ENCODE measurements around the gene NME5. TPM values are rescaled to one million over a fixed set of nuclear protein-coding genes. Genes with fewer than 3 reads are reported as not detected.
A peak's percentile ranks its signal among the peaks of the same experiment; 100 is the strongest.
"Not testable (repeated sequence)": the region's sequence is repeated elsewhere in the genome, so short reads cannot be mapped to it uniquely, and the experiment has no call there.

NME5 gene
- total and polyA plus RNA-seq, 7 donors, result 1.2 to 3.5 (median 1.6) TPM; not detected in 1

GRCh38 chr5:138082033-138082432, 57.2 kb downstream of the NME5 start:
- 88 to 89% methylated on average over 4 of the region's 4 CpGs for WGBS, 2 donors
- Histone ChIP-seq H3K36me3 (no peaks in the 10 kb centered on the region), H3K27ac (no peak overlapping the region), H3K4me3 (no peak overlapping the region), H3K27me3 (no peaks in the 10 kb centered on the region), H3K9me3 (no peaks in the 10 kb centered on the region), H3K4me1 (peaks cover 0 to 6% (median 0%) of the 10 kb centered on the region in 4 donors)
- intact Hi-C loops (cut with DNase I), result no loop called here
- no peak for TF ChIP-seq POLR2A (IDR thresholded peaks at IDR 0.05)
- no peak for DNase-seq

- TF ChIP-seq EP300 (IDR thresholded peaks at IDR 0.05), result no peak
- TF ChIP-seq POLR2A (IDR thresholded peaks at IDR 0.05), result no peak
- no peak for TF ChIP-seq CTCF (IDR thresholded peaks at IDR 0.05)
- no peak for TF ChIP-seq POLR2AphosphoS5 (IDR thresholded peaks at IDR 0.05)
- intact Hi-C loops (cut with DNase I), result no loop called here
- Histone ChIP-seq H3K27me3 (no peaks in the 10 kb centered on the region), H3K27ac (no peak overlapping the region), H3K9me3 (no peaks in the 10 kb centered on the region), H3K4me1 (peaks cover 0 to 6% (median 0%) of the 10 kb centered on the region in 4 donors), H3K4me3 (no peak overlapping the region), H3K36me3 (no peaks in the 10 kb centered on the region)
- 68 to 76% methylated on average over 1 of the region's 1 CpG for WGBS, 2 donors
- no peak for DNase-seq
Measured at GRCh38 chr5:138078006-138078643, 61.1 kb downstream of the NME5 start.

DNA sequence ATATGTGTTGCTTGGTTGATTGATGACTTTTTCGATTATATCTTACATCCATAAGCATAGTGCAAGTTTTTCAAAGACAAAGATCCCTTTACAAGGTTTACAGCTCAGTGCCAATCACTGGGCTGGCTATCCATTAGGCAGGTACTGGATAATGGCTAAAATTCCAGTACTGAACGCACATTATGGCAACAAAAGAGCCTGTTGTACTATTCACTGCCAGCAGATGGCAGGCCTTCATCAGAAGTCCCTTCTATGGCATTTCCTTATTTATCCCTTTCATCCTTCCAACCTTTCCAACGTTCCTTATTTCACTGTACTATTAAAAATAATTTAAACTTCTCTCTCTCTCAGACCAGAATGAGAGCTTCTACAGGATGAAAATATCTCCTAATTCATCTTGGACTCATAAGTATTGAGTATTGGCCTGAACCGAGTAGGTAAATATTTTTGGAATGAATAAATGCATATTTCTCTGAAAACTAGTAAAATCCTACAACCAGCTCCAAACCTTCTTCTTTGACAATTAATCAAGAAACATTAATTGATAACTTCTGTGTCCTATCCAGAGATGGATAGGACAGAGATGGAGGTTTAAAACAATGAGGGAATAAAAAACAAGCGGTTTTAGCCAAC, 62.0 kb downstream of the NME5 start:
- H3K27ac ChIP-seq, result no peak overlapping the region
- intact Hi-C loops (cut with DNase I), result loop anchor here (1.0 kb wide), 1 partner anchor 56 kb away; no protein-coding TSS in a partner anchor
- 34 to 37% methylated on average over 5 of the region's 5 CpGs for WGBS, 2 donors
- peak; percentile 77 for DNase-seq
- H3K36me3 ChIP-seq, result no peaks in the 10 kb centered on the region
- peak; percentile 74 to 86 (median 79) for TF ChIP-seq CTCF (IDR thresholded peaks at IDR 0.05)
- TF ChIP-seq POLR2AphosphoS5 (IDR thresholded peaks at IDR 0.05), result no peak
- H3K4me3 ChIP-seq, result no peak overlapping the region
- no peaks in the 10 kb centered on the region for H3K27me3 ChIP-seq
- no peaks in the 10 kb centered on the region for H3K9me3 ChIP-seq
- peaks cover 0 to 6% (median 0%) of the 10 kb centered on the region in 4 donors for H3K4me1 ChIP-seq

GRCh38 chr5:138070026-138070425, 69.2 kb downstream of the NME5 start:
- DNase-seq; H3K4me1 ChIP-seq; H3K4me3 ChIP-seq; H3K36me3 ChIP-seq; H3K27me3 ChIP-seq; H3K9me3 ChIP-seq; H3K27ac ChIP-seq; intact Hi-C loops (cut with DNase I): not testable (repeated sequence)
- 90 to 94% methylated on average over 32 of the region's 32 CpGs for WGBS, 2 donors

GRCh38 chr5:138068742-138069600, 70.3 kb downstream of the NME5 start:
- no peaks in the 10 kb centered on the region for H3K27me3 ChIP-seq
- H3K4me3 ChIP-seq, result no peak overlapping the region
- peak; percentile 54 to 74 (median 61) for TF ChIP-seq CTCF (IDR thresholded peaks at IDR 0.05)
- TF ChIP-seq POLR2AphosphoS5 (IDR thresholded peaks at IDR 0.05), result no peak
- no peaks in the 10 kb centered on the region for H3K9me3 ChIP-seq
- H3K27ac ChIP-seq, result no peak overlapping the region
- intact Hi-C loops (cut with DNase I), result loop anchor here (1.0 kb wide), 1 partner anchor 33 kb away; no protein-coding TSS in a partner anchor
- WGBS, 2 donors, result 18 to 21% methylated on average over 6 of the region's 6 CpGs
- H3K36me3 ChIP-seq, result no peaks in the 10 kb centered on the region
- peak; percentile 77 for DNase-seq
- no peaks in the 10 kb centered on the region for H3K4me1 ChIP-seq

Measured in sigmoid colon (tissue), 7 donors.